Measurements from ENCODE around the gene USP6NL.

DNA sequence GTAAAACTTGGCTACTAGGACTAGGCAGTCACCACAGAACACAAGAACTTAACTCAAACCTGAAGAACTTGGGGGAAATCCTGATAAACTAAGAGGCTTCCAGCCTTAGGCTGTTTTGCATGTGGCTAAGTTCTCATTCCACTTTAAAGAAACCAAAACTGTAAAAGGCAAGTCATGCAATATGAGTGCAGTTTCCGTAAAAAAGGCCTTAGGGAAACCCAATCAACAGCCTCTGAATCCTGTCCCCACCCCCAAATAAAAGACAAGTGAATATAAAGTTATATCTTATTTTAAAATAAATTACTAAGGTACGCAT is 95.1 kb downstream of the USP6NL start:
- TF ChIP-seq, protein P1, sequence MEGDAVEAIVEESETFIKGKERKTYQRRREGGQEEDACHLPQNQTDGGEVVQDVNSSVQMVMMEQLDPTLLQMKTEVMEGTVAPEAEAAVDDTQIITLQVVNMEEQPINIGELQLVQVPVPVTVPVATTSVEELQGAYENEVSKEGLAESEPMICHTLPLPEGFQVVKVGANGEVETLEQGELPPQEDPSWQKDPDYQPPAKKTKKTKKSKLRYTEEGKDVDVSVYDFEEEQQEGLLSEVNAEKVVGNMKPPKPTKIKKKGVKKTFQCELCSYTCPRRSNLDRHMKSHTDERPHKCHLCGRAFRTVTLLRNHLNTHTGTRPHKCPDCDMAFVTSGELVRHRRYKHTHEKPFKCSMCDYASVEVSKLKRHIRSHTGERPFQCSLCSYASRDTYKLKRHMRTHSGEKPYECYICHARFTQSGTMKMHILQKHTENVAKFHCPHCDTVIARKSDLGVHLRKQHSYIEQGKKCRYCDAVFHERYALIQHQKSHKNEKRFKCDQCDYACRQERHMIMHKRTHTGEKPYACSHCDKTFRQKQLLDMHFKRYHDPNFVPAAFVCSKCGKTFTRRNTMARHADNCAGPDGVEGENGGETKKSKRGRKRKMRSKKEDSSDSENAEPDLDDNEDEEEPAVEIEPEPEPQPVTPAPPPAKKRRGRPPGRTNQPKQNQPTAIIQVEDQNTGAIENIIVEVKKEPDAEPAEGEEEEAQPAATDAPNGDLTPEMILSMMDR (IDR thresholded peaks at IDR 0.05), result no peak
- TF ChIP-seq POLR2A (IDR thresholded peaks at IDR 0.05), result no peak

All from uterus (tissue), 2 donors.